Thyroid gland (tissue), 4 donors: ENCODE data around the gene HECTD3. TPM values are rescaled to one million over a fixed set of nuclear protein-coding genes. Genes with fewer than 3 reads are reported as not detected.

Experiments used
- DNase-seq, 2 donors: peaks; one replicate each; pipeline ENCODE4 v3.0.0-alpha.2; 2019
- H3K27ac ChIP-seq, 3 donors: fragments of 200-600 bp; sonication (generic); 1 replicate in 2 of 3; 2 replicates in 1 of 3; pipeline ENCODE4 v1.5.1; 2016 to 2019; ENCODE audit warnings: mild to moderate bottlenecking in 1 of 3, moderate library complexity in 1 of 3
- H3K27me3 ChIP-seq: fragments of 200-600 bp; sonication (generic); one replicate; pipeline ENCODE4 v1.5.1; 2019
- H3K36me3 ChIP-seq, 2 donors: fragments of 200-600 bp; sonication (generic); one replicate each; pipeline ENCODE4 v1.5.1; 2016 to 2019
- H3K4me1 ChIP-seq, 2 donors: fragments of 200-600 bp; sonication (generic); one replicate each; pipeline ENCODE4 v1.5.1; 2017 to 2019
- H3K4me3 ChIP-seq, 3 donors: fragments of 200-600 bp; sonication (generic); replicated peaks in 1 of 3; 1 replicate in 2 of 3; 2 replicates in 1 of 3; pipeline ENCODE4 v1.5.1; 2016; ENCODE audit warnings: mild to moderate bottlenecking in 1 of 3
- H3K9me3 ChIP-seq: fragments of 200-600 bp; sonication (generic); one replicate; pipeline ENCODE4 v1.5.1; 2017
- POLR2A ChIP-seq, 2 donors: fragments of 450-650 bp; IDR thresholded peaks; one replicate each; pipeline ENCODE4 v1.6.1; 2017; ENCODE audit warnings: antibody characterized with exemption in 2 of 2, mild to moderate bottlenecking in 2 of 2, moderate library complexity in 1 of 2
- WGBS, 2 donors: methylation state at CpG; one replicate each; pipeline ENCODE4 v1.1.5; 2017; 5-methylcytosine and 5-hydroxymethylcytosine counted together
- intact Hi-C: fragments of 100-400 bp; cut with DNase I; formaldehyde crosslinking; loops from one replicate; pipeline ENCODE4 v1.15.1; 2023
- total RNA-seq, 4 donors: library from RNA; depleted of rRNA; stranded (reverse); fragments of >200 nt; gene quantifications; one replicate each; pipeline ENCODE4 v1.2.3, GENCODE V29; 2016
- TF ChIP-seq, protein P1 (sequence below), 6 experiments: fragments of 200-600 bp in 3 of 6; fragments of 450-650 bp in 3 of 6; sonication (generic) in 3 of 6; IDR thresholded peaks; one replicate each; pipeline ENCODE4 v1.5.1; 2016 to 2019; ENCODE audit warnings: antibody characterized with exemption in 6 of 6, mild to moderate bottlenecking in 2 of 6, inconsistent platforms in 1 of 6, moderate library complexity in 1 of 6

Gene HECTD3
- total RNA-seq, 4 donors from 2014 or later: 30.8 to 42.6 (median 38.1) TPM

GRCh38 chr1:45038240-45038639 is 27.1 kb upstream of the HECTD3 start:
- no peak for DNase-seq
- Histone ChIP-seq H3K36me3 (no peaks in the 10 kb centered on the region), H3K4me3 (no peak overlapping the region), H3K4me1 (peaks cover 4 to 8% of the 10 kb centered on the region in 2 donors), H3K9me3 (no peaks in the 10 kb centered on the region), H3K27ac (no peak overlapping the region), H3K27me3 (no peaks in the 10 kb centered on the region)
- intact Hi-C loops: no loop called here
- TF ChIP-seq POLR2A (IDR thresholded peaks at IDR 0.05): no peak
- TF ChIP-seq, protein P1, sequence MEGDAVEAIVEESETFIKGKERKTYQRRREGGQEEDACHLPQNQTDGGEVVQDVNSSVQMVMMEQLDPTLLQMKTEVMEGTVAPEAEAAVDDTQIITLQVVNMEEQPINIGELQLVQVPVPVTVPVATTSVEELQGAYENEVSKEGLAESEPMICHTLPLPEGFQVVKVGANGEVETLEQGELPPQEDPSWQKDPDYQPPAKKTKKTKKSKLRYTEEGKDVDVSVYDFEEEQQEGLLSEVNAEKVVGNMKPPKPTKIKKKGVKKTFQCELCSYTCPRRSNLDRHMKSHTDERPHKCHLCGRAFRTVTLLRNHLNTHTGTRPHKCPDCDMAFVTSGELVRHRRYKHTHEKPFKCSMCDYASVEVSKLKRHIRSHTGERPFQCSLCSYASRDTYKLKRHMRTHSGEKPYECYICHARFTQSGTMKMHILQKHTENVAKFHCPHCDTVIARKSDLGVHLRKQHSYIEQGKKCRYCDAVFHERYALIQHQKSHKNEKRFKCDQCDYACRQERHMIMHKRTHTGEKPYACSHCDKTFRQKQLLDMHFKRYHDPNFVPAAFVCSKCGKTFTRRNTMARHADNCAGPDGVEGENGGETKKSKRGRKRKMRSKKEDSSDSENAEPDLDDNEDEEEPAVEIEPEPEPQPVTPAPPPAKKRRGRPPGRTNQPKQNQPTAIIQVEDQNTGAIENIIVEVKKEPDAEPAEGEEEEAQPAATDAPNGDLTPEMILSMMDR (IDR thresholded peaks at IDR 0.05): no peak
- 93 to 94% methylated on average over 2 of the region's 2 CpGs for WGBS, 2 donors

DNA sequence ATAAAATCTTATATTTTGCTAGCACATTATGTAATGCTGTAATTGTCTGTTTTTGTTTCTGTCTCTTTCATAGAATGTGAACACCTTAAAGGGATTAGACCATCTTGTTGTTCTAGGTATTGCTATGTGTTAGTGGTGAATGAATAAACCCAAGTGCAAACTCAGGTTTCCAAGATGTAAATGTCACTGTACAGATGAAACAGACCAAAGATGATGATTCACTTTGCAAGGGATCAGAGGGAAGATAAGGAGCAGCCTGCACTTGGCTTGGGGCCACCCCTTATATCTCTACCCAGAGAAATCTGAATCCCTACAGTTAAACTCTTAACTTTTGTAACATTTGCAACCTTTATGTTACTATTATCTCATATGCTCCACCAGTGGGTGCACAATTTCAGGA is 26.3 kb upstream of the HECTD3 start:
- Histone ChIP-seq H3K36me3 (no peaks in the 10 kb centered on the region), H3K27ac (no peak overlapping the region), H3K4me3 (no peak overlapping the region), H3K27me3 (no peaks in the 10 kb centered on the region), H3K9me3 (no peaks in the 10 kb centered on the region), H3K4me1 (peaks cover 12% of the 10 kb centered on the region in 2 donors)
- intact Hi-C loops: no loop called here
- TF ChIP-seq POLR2A (IDR thresholded peaks at IDR 0.05): no peak
- TF ChIP-seq, protein P1 (IDR thresholded peaks at IDR 0.05): no peak
- no peak for DNase-seq

- H3K9me3 ChIP-seq: no peaks in the 10 kb centered on the region
- DNase-seq: no peak
- H3K27ac ChIP-seq: no peak overlapping the region
- 66 to 75% methylated on average over 7 of the region's 7 CpGs for WGBS, 2 donors
- intact Hi-C loops: no loop called here
- H3K27me3 ChIP-seq: no peaks in the 10 kb centered on the region
- peaks cover 13% of the 10 kb centered on the region in 2 donors for H3K4me1 ChIP-seq
- H3K36me3 ChIP-seq: no peaks in the 10 kb centered on the region
- TF ChIP-seq, protein P1 (IDR thresholded peaks at IDR 0.05): no peak
- no peak for TF ChIP-seq POLR2A (IDR thresholded peaks at IDR 0.05)
- H3K4me3 ChIP-seq: no peak overlapping the region
Measured at GRCh38 chr1:45035631-45036301, 24.6 kb upstream of the HECTD3 start.

DNA sequence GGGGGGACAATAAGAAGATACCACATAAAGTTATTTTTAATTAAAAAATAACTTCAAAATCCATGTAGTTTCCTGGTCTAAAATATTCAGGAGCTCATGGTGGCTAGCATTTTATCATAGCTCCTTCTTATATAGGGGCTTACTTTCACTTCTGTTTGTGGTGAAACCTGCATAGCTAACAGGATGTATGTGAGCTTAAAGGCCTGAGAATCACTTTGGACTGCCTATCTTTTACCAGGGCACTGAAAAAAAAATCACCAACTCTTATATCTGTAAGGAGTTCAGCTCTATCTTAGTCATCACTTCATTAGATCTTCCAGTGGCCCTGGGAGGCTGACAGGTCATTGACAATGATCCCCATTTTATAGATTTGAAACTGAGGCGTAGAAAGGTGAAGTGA is 22.2 kb upstream of the HECTD3 start:
- intact Hi-C loops: no loop called here
- DNase-seq: no peak
- TF ChIP-seq, protein P1 (IDR thresholded peaks at IDR 0.05): no peak
- TF ChIP-seq POLR2A (IDR thresholded peaks at IDR 0.05): no peak
- no peak overlapping the region for H3K27ac ChIP-seq
- WGBS, 2 donors: 100% methylated on average over 1 of the region's 1 CpG
- no peaks in the 10 kb centered on the region for H3K27me3 ChIP-seq
- H3K4me1 ChIP-seq: peaks cover 13% of the 10 kb centered on the region in 2 donors
- H3K4me3 ChIP-seq: no peak overlapping the region
- H3K9me3 ChIP-seq: no peaks in the 10 kb centered on the region
- no peaks in the 10 kb centered on the region for H3K36me3 ChIP-seq

DNA sequence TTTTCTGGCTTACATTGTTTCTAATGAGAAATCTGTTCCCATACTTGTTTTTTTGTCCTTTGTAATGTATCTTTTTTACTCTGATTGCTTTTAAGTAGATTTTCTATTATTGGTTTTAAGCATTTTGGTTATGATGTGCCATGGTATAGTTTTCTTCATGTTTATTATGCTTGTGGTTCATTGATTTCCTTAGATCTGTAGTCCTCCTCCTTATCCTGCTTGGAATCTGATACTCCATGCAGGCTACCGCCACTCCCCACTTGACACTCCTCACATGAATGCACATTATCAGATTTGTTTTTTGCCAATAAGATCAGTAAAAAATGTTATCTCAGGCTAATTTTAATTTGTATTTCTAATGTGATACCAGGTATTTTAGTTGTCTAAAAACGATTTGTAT is 21.7 kb upstream of the HECTD3 start:
- peak in 1 of 2 donors; percentile 24 for DNase-seq
- WGBS, 2 donors: 37 to 43% methylated on average over 2 of the region's 2 CpGs

More for the DNA sequence above, 21.7 kb upstream of the HECTD3 start:
- TF ChIP-seq, protein P1 (IDR thresholded peaks at IDR 0.05): no peak
- TF ChIP-seq POLR2A (IDR thresholded peaks at IDR 0.05): no peak
- Histone ChIP-seq H3K4me3 (no peak overlapping the region), H3K27ac (no peak overlapping the region), H3K4me1 (peaks cover 13% of the 10 kb centered on the region in 2 donors), H3K27me3 (no peaks in the 10 kb centered on the region), H3K36me3 (no peaks in the 10 kb centered on the region), H3K9me3 (no peaks in the 10 kb centered on the region)
- intact Hi-C loops: no loop called here
